Measurements from ENCODE around the gene GTF2I. TPM values are rescaled to one million over a fixed set of nuclear protein-coding genes. Genes with fewer than 3 reads are reported as not detected.
"Not testable (repeated sequence)": the region's sequence is repeated elsewhere in the genome, so short reads cannot be mapped to it uniquely, and the experiment has no call there.

The GTF2I gene
- total RNA-seq, 1 experiment from 2014 or later: 152 TPM

GRCh38 chr7:74718336-74718735, 60.8 kb downstream of the GTF2I start:
- no peak for DNase-seq
- H3K27me3 ChIP-seq (ENCODE audit: control insufficient read depth, insufficient read depth, low read length): no peaks in the 10 kb centered on the region
- H3K4me3 ChIP-seq (ENCODE audit: insufficient read depth, low read depth, low read length): no peak overlapping the region
- H3K36me3 ChIP-seq (replicated peaks; ENCODE audit: control insufficient read depth, insufficient read depth, low read length): peaks cover 5% of the 10 kb centered on the region

- no peaks in the 10 kb centered on the region for H3K27me3 ChIP-seq (ENCODE audit: control insufficient read depth, insufficient read depth, low read length)
- H3K36me3 ChIP-seq (replicated peaks; ENCODE audit: control insufficient read depth, insufficient read depth, low read length): peaks cover 6% of the 10 kb centered on the region
- H3K4me3 ChIP-seq (ENCODE audit: insufficient read depth, low read depth, low read length): no peak overlapping the region
- no peak for DNase-seq
Measured at GRCh38 chr7:74722153-74722552, 64.6 kb downstream of the GTF2I start.

DNA sequence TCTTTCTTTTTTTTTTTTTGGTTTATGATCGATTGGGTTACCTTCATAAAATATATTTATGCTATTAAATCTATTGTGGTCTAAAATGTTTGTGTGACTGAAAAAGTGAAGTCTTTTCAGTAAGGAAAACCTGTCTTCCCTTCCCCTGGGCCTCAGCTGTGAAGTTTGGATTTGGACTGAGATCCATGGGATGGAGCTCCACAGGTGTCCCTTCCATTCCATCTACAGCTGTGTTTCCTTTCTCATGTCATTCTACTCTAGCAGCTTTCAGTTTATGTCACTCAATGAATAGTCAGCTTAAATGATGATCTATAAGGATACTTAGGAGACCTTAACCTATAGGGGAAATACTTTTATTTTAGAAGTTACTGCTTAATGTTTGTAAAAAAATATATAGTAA, 68.3 kb downstream of the GTF2I start:
- Histone ChIP-seq H3K4me3 (ENCODE audit: insufficient read depth, low read depth, low read length) (no peak overlapping the region), H3K27me3 (ENCODE audit: control insufficient read depth, insufficient read depth, low read length) (no peaks in the 10 kb centered on the region), H3K36me3 (replicated peaks; ENCODE audit: control insufficient read depth, insufficient read depth, low read length) (peaks cover 3% of the 10 kb centered on the region)
- DNase-seq: no peak

GRCh38 chr7:74726309-74727101, 69.0 kb downstream of the GTF2I start:
- DNase-seq: no peak
- peaks cover 3% of the 10 kb centered on the region for H3K36me3 ChIP-seq (replicated peaks; ENCODE audit: control insufficient read depth, insufficient read depth, low read length)
- no peaks in the 10 kb centered on the region for H3K27me3 ChIP-seq (ENCODE audit: control insufficient read depth, insufficient read depth, low read length)
- no peak overlapping the region for H3K4me3 ChIP-seq (ENCODE audit: insufficient read depth, low read depth, low read length)

DNA sequence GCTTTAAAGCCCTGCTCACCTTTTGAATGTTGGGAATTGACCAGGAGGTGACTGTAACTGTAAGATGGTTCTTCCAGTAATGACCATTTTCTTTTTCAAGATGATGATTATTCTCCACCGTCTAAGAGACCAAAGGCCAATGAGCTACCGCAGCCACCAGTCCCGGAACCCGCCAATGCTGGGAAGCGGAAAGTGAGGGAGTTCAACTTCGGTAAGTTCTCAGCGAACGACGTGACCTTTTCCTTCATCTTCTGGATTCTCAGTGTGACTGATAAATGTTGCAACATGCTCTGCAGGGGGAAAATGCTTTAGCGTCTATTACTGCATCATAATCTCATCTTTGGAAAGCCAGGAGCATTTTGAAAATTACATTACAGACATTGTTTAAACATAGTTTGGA, 71.2 kb downstream of the GTF2I start:
- H3K4me3 ChIP-seq (ENCODE audit: insufficient read depth, low read depth, low read length); H3K27me3 ChIP-seq (ENCODE audit: control insufficient read depth, insufficient read depth, low read length); DNase-seq; H3K36me3 ChIP-seq (replicated peaks; ENCODE audit: control insufficient read depth, insufficient read depth, low read length): not testable (repeated sequence)

DNA sequence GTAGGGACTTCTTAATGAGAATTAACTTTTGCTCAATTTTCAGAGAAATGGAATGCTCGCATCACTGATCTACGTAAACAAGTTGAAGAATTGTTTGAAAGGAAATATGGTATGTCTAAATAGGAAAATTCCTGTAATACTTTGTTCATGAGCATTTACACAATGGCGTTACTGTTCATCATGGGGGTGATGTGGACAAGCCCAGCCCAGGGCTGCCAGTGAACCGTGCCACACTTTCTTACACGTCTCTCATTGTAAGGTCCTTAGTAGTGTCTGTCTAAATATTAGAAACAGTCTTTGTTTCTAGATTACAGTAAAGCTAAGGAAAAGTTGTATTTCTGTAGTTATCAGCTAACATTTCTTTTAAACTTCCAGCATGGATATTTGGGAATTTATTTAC, 72.7 kb downstream of the GTF2I start:
- not testable (repeated sequence) for H3K36me3 ChIP-seq (replicated peaks; ENCODE audit: control insufficient read depth, insufficient read depth, low read length); H3K4me3 ChIP-seq (ENCODE audit: insufficient read depth, low read depth, low read length); DNase-seq; H3K27me3 ChIP-seq (ENCODE audit: control insufficient read depth, insufficient read depth, low read length)

- H3K4me3 ChIP-seq (ENCODE audit: insufficient read depth, low read depth, low read length); DNase-seq; H3K27me3 ChIP-seq (ENCODE audit: control insufficient read depth, insufficient read depth, low read length); H3K36me3 ChIP-seq (replicated peaks; ENCODE audit: control insufficient read depth, insufficient read depth, low read length): not testable (repeated sequence)
Measured at GRCh38 chr7:74739974-74740703, 82.6 kb downstream of the GTF2I start.

GRCh38 chr7:74743936-74744557, 86.5 kb downstream of the GTF2I start:
- H3K27me3 ChIP-seq (ENCODE audit: control insufficient read depth, insufficient read depth, low read length); H3K4me3 ChIP-seq (ENCODE audit: insufficient read depth, low read depth, low read length); H3K36me3 ChIP-seq (replicated peaks; ENCODE audit: control insufficient read depth, insufficient read depth, low read length); DNase-seq: not testable (repeated sequence)

- not testable (repeated sequence) for H3K4me3 ChIP-seq (ENCODE audit: insufficient read depth, low read depth, low read length); DNase-seq; H3K27me3 ChIP-seq (ENCODE audit: control insufficient read depth, insufficient read depth, low read length); H3K36me3 ChIP-seq (replicated peaks; ENCODE audit: control insufficient read depth, insufficient read depth, low read length)
Measured at GRCh38 chr7:74753921-74754482, 96.5 kb downstream of the GTF2I start.

GRCh38 chr7:74756673-74757072, 99.2 kb downstream of the GTF2I start:
- not testable (repeated sequence) for H3K36me3 ChIP-seq (replicated peaks; ENCODE audit: control insufficient read depth, insufficient read depth, low read length); H3K4me3 ChIP-seq (ENCODE audit: insufficient read depth, low read depth, low read length); DNase-seq; H3K27me3 ChIP-seq (ENCODE audit: control insufficient read depth, insufficient read depth, low read length)

DNA sequence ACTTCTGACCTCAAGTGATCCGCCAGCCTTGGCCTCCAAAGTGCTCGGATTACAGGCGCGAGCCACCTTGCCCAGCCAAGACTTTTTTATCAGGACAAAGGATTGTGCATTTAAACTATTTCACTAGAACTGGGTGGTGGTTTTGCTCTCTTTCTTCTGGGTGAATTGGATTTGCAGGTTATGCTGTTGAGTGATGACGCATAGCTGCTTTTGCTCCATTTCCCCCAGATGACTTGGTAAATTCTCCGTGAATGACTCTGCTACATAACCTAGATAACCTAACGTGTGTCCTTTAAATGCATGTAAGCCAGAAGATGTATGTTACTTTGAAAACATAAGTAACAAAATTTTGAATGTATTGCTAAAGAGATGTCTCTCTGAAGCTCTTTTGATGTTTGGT, 100.8 kb downstream of the GTF2I start:
- not testable (repeated sequence) for H3K27me3 ChIP-seq (ENCODE audit: control insufficient read depth, insufficient read depth, low read length); DNase-seq; H3K36me3 ChIP-seq (replicated peaks; ENCODE audit: control insufficient read depth, insufficient read depth, low read length); H3K4me3 ChIP-seq (ENCODE audit: insufficient read depth, low read depth, low read length)

- not testable (repeated sequence) for H3K36me3 ChIP-seq (replicated peaks; ENCODE audit: control insufficient read depth, insufficient read depth, low read length); H3K27me3 ChIP-seq (ENCODE audit: control insufficient read depth, insufficient read depth, low read length); H3K4me3 ChIP-seq (ENCODE audit: insufficient read depth, low read depth, low read length); DNase-seq
Measured at GRCh38 chr7:74758982-74759381, 101.5 kb downstream of the GTF2I start.

- H3K27me3 ChIP-seq (ENCODE audit: control insufficient read depth, insufficient read depth, low read length); H3K36me3 ChIP-seq (replicated peaks; ENCODE audit: control insufficient read depth, insufficient read depth, low read length); DNase-seq; H3K4me3 ChIP-seq (ENCODE audit: insufficient read depth, low read depth, low read length): not testable (repeated sequence)
Measured at GRCh38 chr7:74765205-74765918, 107.8 kb downstream of the GTF2I start.

GRCh38 chr7:74766509-74766908, 109.0 kb downstream of the GTF2I start:
- H3K4me3 ChIP-seq (ENCODE audit: insufficient read depth, low read depth, low read length); H3K27me3 ChIP-seq (ENCODE audit: control insufficient read depth, insufficient read depth, low read length); DNase-seq; H3K36me3 ChIP-seq (replicated peaks; ENCODE audit: control insufficient read depth, insufficient read depth, low read length): not testable (repeated sequence)

Data from H7 (cell line).